HepG2 (cell line): ENCODE data around the gene R3HDM4. TPM values are rescaled to one million over a fixed set of nuclear protein-coding genes. Genes with fewer than 3 reads are reported as not detected.

ENCODE experiments used
- AGO2 ChIP-seq: fragments of 200-400 bp; formaldehyde crosslinking; optimal IDR thresholded peaks from 2 replicates; pipeline ENCODE3; 2017; ENCODE audit warnings: mild to moderate bottlenecking, low read depth, low read length, moderate library complexity
- polyA plus RNA-seq, 8 experiments: library from polyadenylated mRNA; depleted of rRNA in 3 of 8; stranded (reverse) in 7 of 8; unstranded in 1 of 8; fragments of >200 nt; fragmentation: Illumina TruSeq in 4 of 8; extraction: Trizol in 4 of 8; gene quantifications; 2 replicates each; pipeline versions ENCODE4 v1.2.1 to v1.2.3, GENCODE V29; 2011 to 2016; ENCODE audit warnings: low read depth in 4 of 8, missing spikeins in 1 of 8, mixed read lengths in 1 of 8; ENCODE audit not compliant: insufficient read depth in 1 of 8
- total RNA-seq, 5 experiments: library from RNA; depleted of rRNA; stranded (reverse); fragments of >200 nt; fragmentation: Illumina TruSeq; extraction: Trizol; gene quantifications; 2 replicates each; pipeline ENCODE4 v1.2.3, GENCODE V29; 2016; ENCODE audit warnings: low read depth in 1 of 5
- TF ChIP-seq, protein P1 (sequence below): sonication (generic); formaldehyde crosslinking; IDR thresholded peaks from 2 replicates; pipeline ENCODE4 v1.5.0; 2020; ENCODE audit warnings: mild to moderate bottlenecking, missing genetic modification reagents, borderline replicate concordance
- TF ChIP-seq, protein P2 (sequence below): IDR thresholded peaks from 2 replicates; pipeline ENCODE4 v1.4.0; 2020; ENCODE audit warnings: mild to moderate bottlenecking, missing genetic modification reagents

R3HDM4 gene
- total and polyA plus RNA-seq, 2 of the 13 experiments (the other 11 are each of a cell fraction or from before 2014, with no cell fraction given): 26.2 to 26.9 TPM

DNA sequence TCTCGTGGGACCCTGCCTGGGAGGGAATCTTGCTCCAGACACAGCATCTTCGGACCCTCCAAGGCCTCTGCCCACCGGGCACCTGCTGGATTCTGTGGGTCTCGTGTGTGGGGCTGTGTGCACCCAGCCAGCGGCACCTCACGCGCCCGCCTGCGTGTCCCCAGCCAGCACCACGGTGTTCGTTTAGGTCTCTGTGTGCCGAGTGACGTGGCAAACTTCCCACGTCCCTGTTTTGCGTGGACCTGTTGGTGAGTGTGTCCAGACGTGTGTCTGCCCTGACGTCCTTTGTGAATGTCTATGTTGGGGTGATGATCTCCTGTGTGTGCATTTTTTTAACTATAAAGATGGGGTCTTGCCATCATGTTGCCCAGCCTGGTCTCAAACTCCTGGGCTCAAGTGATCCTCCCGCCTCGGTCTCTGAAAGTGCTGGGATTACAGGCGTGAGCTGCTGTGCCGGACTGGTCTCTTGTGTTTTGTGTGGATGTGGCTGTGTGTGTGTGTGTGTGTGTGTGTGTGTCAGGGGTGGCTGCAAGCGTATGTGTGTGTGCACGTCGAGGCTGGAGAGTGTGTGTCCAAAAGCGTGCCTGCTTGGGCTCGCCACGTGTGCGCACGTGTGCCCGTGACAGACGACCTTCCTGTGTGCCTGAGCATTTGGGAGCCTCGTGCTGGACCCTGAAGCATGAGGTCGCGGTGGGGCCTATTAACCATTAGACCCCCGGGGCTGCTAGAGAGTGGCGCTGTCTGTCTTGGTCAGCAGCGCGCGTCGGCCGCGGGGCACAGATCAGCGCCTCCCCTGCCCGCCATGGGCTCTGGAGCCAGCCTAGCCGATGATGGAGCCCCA lies 28.5 kb upstream of the R3HDM4 start (continued):
- peak; percentile 11 for TF ChIP-seq AGO2
- TF ChIP-seq, protein P1, sequence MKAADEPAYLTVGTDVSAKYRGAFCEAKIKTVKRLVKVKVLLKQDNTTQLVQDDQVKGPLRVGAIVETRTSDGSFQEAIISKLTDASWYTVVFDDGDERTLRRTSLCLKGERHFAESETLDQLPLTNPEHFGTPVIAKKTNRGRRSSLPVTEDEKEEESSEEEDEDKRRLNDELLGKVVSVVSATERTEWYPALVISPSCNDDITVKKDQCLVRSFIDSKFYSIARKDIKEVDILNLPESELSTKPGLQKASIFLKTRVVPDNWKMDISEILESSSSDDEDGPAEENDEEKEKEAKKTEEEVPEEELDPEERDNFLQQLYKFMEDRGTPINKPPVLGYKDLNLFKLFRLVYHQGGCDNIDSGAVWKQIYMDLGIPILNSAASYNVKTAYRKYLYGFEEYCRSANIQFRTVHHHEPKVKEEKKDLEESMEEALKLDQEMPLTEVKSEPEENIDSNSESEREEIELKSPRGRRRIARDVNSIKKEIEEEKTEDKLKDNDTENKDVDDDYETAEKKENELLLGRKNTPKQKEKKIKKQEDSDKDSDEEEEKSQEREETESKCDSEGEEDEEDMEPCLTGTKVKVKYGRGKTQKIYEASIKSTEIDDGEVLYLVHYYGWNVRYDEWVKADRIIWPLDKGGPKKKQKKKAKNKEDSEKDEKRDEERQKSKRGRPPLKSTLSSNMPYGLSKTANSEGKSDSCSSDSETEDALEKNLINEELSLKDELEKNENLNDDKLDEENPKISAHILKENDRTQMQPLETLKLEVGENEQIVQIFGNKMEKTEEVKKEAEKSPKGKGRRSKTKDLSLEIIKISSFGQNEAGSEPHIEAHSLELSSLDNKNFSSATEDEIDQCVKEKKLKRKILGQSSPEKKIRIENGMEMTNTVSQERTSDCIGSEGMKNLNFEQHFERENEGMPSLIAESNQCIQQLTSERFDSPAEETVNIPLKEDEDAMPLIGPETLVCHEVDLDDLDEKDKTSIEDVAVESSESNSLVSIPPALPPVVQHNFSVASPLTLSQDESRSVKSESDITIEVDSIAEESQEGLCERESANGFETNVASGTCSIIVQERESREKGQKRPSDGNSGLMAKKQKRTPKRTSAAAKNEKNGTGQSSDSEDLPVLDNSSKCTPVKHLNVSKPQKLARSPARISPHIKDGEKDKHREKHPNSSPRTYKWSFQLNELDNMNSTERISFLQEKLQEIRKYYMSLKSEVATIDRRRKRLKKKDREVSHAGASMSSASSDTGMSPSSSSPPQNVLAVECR (CRISPR knock-in tag): no peak
- TF ChIP-seq, protein P2, sequence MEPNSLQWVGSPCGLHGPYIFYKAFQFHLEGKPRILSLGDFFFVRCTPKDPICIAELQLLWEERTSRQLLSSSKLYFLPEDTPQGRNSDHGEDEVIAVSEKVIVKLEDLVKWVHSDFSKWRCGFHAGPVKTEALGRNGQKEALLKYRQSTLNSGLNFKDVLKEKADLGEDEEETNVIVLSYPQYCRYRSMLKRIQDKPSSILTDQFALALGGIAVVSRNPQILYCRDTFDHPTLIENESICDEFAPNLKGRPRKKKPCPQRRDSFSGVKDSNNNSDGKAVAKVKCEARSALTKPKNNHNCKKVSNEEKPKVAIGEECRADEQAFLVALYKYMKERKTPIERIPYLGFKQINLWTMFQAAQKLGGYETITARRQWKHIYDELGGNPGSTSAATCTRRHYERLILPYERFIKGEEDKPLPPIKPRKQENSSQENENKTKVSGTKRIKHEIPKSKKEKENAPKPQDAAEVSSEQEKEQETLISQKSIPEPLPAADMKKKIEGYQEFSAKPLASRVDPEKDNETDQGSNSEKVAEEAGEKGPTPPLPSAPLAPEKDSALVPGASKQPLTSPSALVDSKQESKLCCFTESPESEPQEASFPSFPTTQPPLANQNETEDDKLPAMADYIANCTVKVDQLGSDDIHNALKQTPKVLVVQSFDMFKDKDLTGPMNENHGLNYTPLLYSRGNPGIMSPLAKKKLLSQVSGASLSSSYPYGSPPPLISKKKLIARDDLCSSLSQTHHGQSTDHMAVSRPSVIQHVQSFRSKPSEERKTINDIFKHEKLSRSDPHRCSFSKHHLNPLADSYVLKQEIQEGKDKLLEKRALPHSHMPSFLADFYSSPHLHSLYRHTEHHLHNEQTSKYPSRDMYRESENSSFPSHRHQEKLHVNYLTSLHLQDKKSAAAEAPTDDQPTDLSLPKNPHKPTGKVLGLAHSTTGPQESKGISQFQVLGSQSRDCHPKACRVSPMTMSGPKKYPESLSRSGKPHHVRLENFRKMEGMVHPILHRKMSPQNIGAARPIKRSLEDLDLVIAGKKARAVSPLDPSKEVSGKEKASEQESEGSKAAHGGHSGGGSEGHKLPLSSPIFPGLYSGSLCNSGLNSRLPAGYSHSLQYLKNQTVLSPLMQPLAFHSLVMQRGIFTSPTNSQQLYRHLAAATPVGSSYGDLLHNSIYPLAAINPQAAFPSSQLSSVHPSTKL: no peak
